Astrocyte of the hippocampus (primary cell): ENCODE measurements around the gene ZNF324B.
"Not testable (repeated sequence)": the region's sequence is repeated elsewhere in the genome, so short reads cannot be mapped to it uniquely, and the experiment has no call there.

Experiments used
- DNase-seq: peaks from one replicate; pipeline ENCODE4 v3.0.0; 2011; ENCODE audit warnings: low read depth, low spot score

Gene ZNF324B

GRCh38 chr19:58480481-58480830 is 29.0 kb downstream of the ZNF324B start:
- DNase-seq = no peak

DNA sequence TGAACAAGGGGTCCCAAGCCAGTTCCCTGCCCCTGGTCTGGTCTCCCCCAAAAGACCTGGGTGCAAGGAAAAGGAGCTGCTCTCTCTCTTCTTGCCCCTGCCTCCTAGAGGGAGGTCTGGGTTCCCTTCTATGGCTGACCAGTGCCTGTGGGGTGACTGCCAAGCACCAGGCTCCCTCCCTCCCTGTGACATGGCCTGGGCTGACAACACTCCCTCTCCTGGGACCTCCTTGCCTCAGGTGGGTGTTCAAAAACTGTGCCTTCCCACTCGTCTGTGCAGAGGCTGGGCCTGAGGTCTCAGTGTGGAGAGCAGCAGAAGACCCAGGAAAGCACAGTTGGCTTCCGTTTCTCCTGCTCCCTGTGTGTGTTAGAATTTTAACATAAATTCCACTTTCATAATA is 29.4 kb downstream of the ZNF324B start:
- no peak for DNase-seq

DNA sequence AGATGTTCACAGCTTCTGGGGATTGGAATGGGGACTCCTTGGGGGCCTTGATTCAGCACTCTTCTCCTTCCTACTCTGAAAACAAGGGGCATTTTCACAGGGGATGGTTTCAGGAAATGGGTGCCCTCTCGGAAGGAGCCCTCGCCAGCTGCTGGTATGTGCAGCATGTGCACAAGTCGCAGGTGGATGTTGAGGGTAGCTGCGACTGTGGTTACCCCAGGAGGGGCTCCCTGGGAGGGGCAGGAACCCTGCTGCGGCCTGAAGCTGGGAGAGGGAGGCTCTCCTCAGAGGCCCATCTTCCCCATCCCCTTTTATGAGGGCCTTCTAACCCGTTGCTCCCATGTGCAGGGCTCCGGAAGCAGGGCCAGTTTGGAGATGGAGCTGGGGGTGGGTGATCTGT is 30.9 kb downstream of the ZNF324B start:
- DNase-seq = no peak

- no peak for DNase-seq
Observed at GRCh38 chr19:58483776-58484175, 32.4 kb downstream of the ZNF324B start.

DNA sequence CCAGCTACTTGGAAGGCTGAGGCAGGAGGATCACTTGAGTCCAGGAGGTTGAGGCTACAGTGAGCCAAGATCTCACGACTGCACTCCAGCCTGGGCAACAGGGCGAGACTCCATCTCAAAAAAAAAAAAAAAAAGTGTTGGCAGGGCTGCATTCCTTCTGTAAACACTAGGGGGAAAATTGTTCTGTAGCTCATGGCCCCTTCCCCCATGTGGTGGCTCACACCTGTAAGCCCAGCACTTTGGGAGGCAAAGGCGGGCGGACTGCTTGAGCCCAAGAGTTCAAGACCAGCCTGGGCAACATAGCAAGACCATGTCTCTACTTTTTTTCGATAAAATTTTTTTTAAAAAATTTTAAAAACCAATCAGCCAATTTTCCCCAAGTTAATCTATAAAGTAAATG is 32.9 kb downstream of the ZNF324B start:
- DNase-seq = not testable (repeated sequence)

DNA sequence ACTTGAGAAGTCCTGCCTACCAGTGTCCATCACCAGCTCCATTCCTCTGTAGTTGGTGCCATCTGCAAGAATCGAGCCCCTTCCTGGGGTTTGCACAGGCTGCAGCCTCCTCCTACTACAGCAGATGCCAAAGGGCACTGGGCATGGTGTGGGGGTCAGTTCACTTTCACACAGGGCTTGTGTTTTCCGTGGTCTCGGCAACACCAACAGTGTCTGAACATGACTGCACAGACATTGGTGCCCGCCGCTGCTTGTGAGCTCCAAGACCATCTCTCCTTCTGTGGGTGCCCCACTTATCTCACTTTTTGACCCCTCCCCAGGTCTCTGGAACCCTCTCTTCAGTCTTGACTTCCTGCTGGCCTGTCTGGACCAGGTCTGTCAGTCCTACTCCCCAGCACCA is 40.0 kb downstream of the ZNF324B start:
- no peak for DNase-seq

GRCh38 chr19:58492265-58492664 is 40.8 kb downstream of the ZNF324B start:
- no peak for DNase-seq

DNA sequence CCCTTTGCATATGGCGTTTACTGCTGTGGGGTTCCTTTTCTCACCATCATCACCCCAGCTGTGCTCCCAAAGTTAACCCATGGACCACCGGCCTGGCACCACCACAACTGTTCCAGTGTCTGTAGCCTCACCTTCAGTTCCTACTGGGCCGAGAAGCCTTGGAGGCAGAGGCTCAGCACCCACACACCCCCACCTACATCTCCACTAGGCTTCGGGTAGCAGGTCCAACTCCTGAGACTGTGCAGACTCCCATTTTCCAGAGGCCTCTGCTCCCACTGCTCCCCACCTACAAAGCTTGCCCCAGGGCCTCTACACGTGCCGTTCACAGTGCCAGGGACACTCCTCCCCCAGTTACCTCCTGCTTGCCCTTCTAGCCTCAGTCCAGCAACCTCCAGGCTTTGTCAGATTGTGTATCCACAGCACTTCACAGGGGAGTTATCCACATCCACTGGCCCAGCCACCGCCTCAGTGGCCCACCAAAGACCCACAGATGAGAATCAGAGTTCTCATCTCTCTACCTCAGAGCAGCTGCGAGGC is 46.3 kb downstream of the ZNF324B start:
- no peak for DNase-seq

GRCh38 chr19:58498316-58499020 is 47.0 kb downstream of the ZNF324B start:
- DNase-seq = no peak

- peak; percentile 100 for DNase-seq
Observed at GRCh38 chr19:58499021-58499927, 47.9 kb downstream of the ZNF324B start.

DNA sequence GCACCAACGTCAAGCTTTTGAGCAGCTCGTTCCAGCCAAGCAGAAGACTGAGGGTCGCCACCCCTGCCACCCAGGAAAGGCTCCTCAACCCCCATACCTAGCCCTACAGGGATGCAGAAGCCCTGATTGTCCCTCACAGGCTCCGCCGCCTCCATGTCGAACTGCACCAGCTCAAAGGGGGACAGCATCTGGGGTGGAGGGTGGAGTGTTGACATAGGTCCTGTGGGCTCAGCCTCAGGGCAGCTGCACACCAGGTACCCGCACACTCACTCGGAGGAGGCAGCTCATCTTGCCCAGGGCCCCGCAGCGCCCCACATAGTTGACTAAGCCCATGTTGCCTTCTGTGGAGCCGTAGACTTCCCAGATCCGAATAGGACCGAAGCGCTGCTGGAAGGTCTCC is 48.8 kb downstream of the ZNF324B start:
- no peak for DNase-seq
